Right lobe of liver (tissue), 4 donors: ENCODE data around the gene HID1.

Experiments
- CTCF ChIP-seq, 4 donors: fragments of 200-600 bp in 3 of 4; fragments of 450-650 bp in 1 of 4; IDR thresholded peaks; one replicate each; pipeline versions ENCODE4 v1.5.1 to v1.8.0; 2016 to 2022; ENCODE audit warnings: antibody characterized with exemption in 4 of 4, mild to moderate bottlenecking in 2 of 4
- POLR2A ChIP-seq: fragments of 450-650 bp; IDR thresholded peaks from one replicate; pipeline ENCODE4 v1.6.1; 2017; ENCODE audit warnings: antibody characterized with exemption, mild to moderate bottlenecking
- donor health status: DM: no; HTN: no; CAD: no.
- donor health status: DM: no; HTN: no; CAD: no.
- donor health status: DM: no; HTN: yes; CAD: no.

GRCh38 chr17:75009139-75009724, 36.7 kb upstream of the HID1 start:
- TF ChIP-seq CTCF (IDR thresholded peaks at IDR 0.05): no peak
- TF ChIP-seq POLR2A: no peak
